Transverse colon (tissue), 4 donors: ENCODE results near the gene DNAI1.

Source experiments
- CTCF ChIP-seq, 5 experiments: fragments of 200-600 bp in 3 of 5; fragments of 450-650 bp in 2 of 5; sonication (generic) in 3 of 5; IDR thresholded peaks; 1 replicate in 2 of 5; 2 replicates in 3 of 5; pipeline ENCODE4 v1.5.1; 2016 to 2017; ENCODE audit warnings: antibody characterized with exemption in 5 of 5, inconsistent platforms in 3 of 5, mild to moderate bottlenecking in 2 of 5, moderate library complexity in 1 of 5
- EP300 ChIP-seq: sonication (generic); formaldehyde crosslinking; IDR thresholded peaks from one replicate; pipeline ENCODE4 v1.6.1; 2017; ENCODE audit warnings: antibody characterized with exemption, low read depth
- POLR2A ChIP-seq: fragments of 450-650 bp; IDR thresholded peaks from one replicate; pipeline ENCODE4 v1.6.1; 2016; ENCODE audit warnings: antibody characterized with exemption, mild to moderate bottlenecking, moderate library complexity
- POLR2AphosphoS5 ChIP-seq, 3 donors: sonication (generic); formaldehyde crosslinking; IDR thresholded peaks; one replicate each; pipeline ENCODE4 v1.6.1; 2016; ENCODE audit warnings: antibody characterized with exemption in 3 of 3

- no peak for TF ChIP-seq POLR2A
- TF ChIP-seq CTCF (IDR thresholded peaks at IDR 0.05), result no peak
- TF ChIP-seq EP300, result no peak
- no peak for TF ChIP-seq POLR2AphosphoS5 (IDR thresholded peaks at IDR 0.05)
Measured at GRCh38 chr9:34522971-34523797, 64.6 kb downstream of the DNAI1 start, which contains the start of gene ENHO.
